Common myeloid progenitor, CD34-positive (primary cell): Measurements from ENCODE around the gene NEDD1.

Source experiments
- CTCF ChIA-PET: fragments of 350-600 bp; sonication (Branson Sonifier 250); formaldehyde crosslinking; loops from one replicate; lab custom pipeline; 2021; ENCODE audit warnings: antibody characterized with exemption; lab: Charles Lee
- POLR2A ChIA-PET: fragments of 350-600 bp; sonication (Branson Sonifier 250); formaldehyde crosslinking; loops from one replicate; lab custom pipeline; 2021; ENCODE audit warnings: antibody characterized with exemption; lab: Charles Lee
- DNase-seq, 3 donors: peaks; one replicate each; pipeline versions ENCODE4 v3.0.0 to v3.0.0-alpha.2; 2013
- H3K27ac ChIP-seq, 2 experiments: 1 replicate in 1 of 2; 2 replicates in 1 of 2; pipeline ENCODE4 v1.7.0; 2013; ENCODE audit warnings: inconsistent platforms in 2 of 2, low read length in 2 of 2, mild to moderate bottlenecking in 2 of 2, low read depth in 1 of 2, moderate library complexity in 1 of 2; ENCODE audit not compliant: severe bottlenecking in 2 of 2, insufficient read depth in 1 of 2, poor library complexity in 1 of 2
- H3K27me3 ChIP-seq, 5 experiments: replicated peaks in 2 of 5; 1 replicate in 3 of 5; 2 replicates in 2 of 5; pipeline versions ENCODE4 v1.6.1 to v1.7.0; 2013; ENCODE audit warnings: low read length in 4 of 5, mild to moderate bottlenecking in 2 of 5, moderate library complexity in 2 of 5, inconsistent platforms in 1 of 5; ENCODE audit not compliant: insufficient read depth in 5 of 5, control insufficient read depth in 4 of 5
- H3K36me3 ChIP-seq, 4 experiments: 1 replicate in 2 of 4; 2 replicates in 2 of 4; pipeline versions ENCODE4 v1.6.1 to v1.7.0; 2013; ENCODE audit warnings: low read length in 3 of 4, control low read depth in 1 of 4, mild to moderate bottlenecking in 1 of 4; ENCODE audit not compliant: control insufficient read depth in 4 of 4, insufficient read depth in 4 of 4
- H3K4me1 ChIP-seq, 4 experiments: 1 replicate in 3 of 4; 2 replicates in 1 of 4; pipeline versions ENCODE4 v1.6.1 to v1.7.1; 2013; ENCODE audit warnings: low read length in 3 of 4, mild to moderate bottlenecking in 3 of 4, control low read depth in 1 of 4, inconsistent platforms in 1 of 4, moderate library complexity in 1 of 4; ENCODE audit not compliant: control insufficient read depth in 4 of 4, insufficient read depth in 4 of 4; ENCODE audit errors: control extremely low read depth in 1 of 4
- H3K4me3 ChIP-seq, 7 experiments: 1 replicate in 4 of 7; 2 replicates in 3 of 7; pipeline versions ENCODE4 v1.5.1 to v1.7.0; 2013; ENCODE audit warnings: mild to moderate bottlenecking in 7 of 7, low read length in 6 of 7, moderate library complexity in 6 of 7, inconsistent platforms in 2 of 7, low read depth in 2 of 7, control low read depth in 1 of 7; ENCODE audit not compliant: insufficient read depth in 4 of 7, control insufficient read depth in 1 of 7; ENCODE audit errors: extremely low read depth in 1 of 7
- H3K9me3 ChIP-seq, 5 experiments: 1 replicate in 4 of 5; 2 replicates in 1 of 5; pipeline versions ENCODE4 v1.6.1 to v1.7.1; 2013; ENCODE audit warnings: low read length in 4 of 5, mild to moderate bottlenecking in 2 of 5, inconsistent platforms in 1 of 5, low read depth in 1 of 5, moderate library complexity in 1 of 5; ENCODE audit not compliant: control insufficient read depth in 4 of 5, insufficient read depth in 2 of 5; ENCODE audit errors: control extremely low read depth in 1 of 5
- WGBS: methylation state at CpG from one replicate; pipeline ENCODE4 v1.1.5; 2013; ENCODE audit not compliant: insufficient coverage; 5-methylcytosine and 5-hydroxymethylcytosine counted together

Gene NEDD1

DNA sequence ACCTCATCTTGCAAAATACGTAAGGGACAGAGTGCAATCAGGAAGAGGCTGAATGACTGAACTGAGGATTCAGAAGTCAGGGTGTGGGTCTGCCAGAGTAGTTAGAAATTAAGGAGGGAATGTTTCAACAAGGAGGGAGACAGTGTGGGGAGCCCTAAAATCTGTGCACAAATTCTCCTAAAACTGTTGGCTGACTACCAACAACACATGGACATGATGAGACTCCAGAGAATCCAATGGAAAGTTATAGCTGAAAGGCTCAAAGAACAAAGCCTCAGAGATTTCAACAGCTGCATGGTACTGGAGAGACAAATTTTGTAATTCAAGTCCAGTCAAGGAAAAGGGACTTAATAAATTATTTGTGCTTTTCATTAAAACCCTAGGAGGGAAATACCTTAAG, 36.1 kb upstream of the NEDD1 start:
- Histone ChIP-seq H3K4me3 (no peak overlapping the region), H3K4me1 (no peaks in the 10 kb centered on the region), H3K9me3 (no peaks in the 10 kb centered on the region), H3K36me3 (no peaks in the 10 kb centered on the region), H3K27me3 (no peaks in the 10 kb centered on the region), H3K27ac (no peak overlapping the region)
- ChIA-PET POLR2A (no interaction called here), CTCF (no interaction called here)
- no peak for DNase-seq
- WGBS: 100% methylated on average over 1 of the region's 1 CpG

DNA sequence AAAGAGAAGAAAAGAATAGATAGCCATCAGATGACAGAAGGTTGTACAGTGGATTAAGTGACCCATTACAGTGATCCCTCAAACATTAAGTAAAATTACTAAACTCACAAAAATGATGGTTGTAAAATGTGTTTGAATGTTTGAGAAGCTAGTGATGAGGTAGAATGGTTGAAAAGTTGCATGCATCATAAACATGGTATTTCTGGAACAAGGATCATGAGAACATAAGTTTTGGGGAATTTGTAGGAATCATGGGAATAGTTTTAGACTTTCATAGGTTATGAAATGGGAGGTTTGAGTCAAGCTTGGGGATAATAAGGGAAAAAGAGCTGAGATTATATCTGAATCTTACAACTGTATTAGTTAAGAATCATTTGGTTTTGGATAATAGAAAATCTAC, 34.1 kb upstream of the NEDD1 start:
- H3K9me3 ChIP-seq: no peaks in the 10 kb centered on the region
- CTCF ChIA-PET: interaction anchor here (0.9 kb wide), 1 partner anchor 14 kb away, joined by 3 read pairs; no protein-coding TSS in a partner anchor
- POLR2A ChIA-PET: no interaction called here
- H3K36me3 ChIP-seq: no peaks in the 10 kb centered on the region
- no peaks in the 10 kb centered on the region for H3K27me3 ChIP-seq
- no peak overlapping the region for H3K4me3 ChIP-seq
- H3K4me1 ChIP-seq: no peaks in the 10 kb centered on the region
- no peak for DNase-seq
- no peak overlapping the region for H3K27ac ChIP-seq

GRCh38 chr12:96874211-96874610, 32.8 kb upstream of the NEDD1 start:
- no peaks in the 10 kb centered on the region for H3K27me3 ChIP-seq
- DNase-seq: no peak
- WGBS: no CpG with 5 or more reads among the region's 2 CpGs
- no peaks in the 10 kb centered on the region for H3K36me3 ChIP-seq
- ChIA-PET CTCF (no interaction called here), POLR2A (no interaction called here)
- no peak overlapping the region for H3K4me3 ChIP-seq
- no peak overlapping the region for H3K27ac ChIP-seq
- no peaks in the 10 kb centered on the region for H3K9me3 ChIP-seq
- peaks cover 0 to 2% (median under 1%) of the 10 kb centered on the region in 4 experiments for H3K4me1 ChIP-seq

- H3K27me3 ChIP-seq: no peaks in the 10 kb centered on the region
- CTCF ChIA-PET: no interaction called here
- no peak overlapping the region for H3K27ac ChIP-seq
- no peak for DNase-seq
- peaks cover 0 to 6% (median 2%) of the 10 kb centered on the region in 4 experiments for H3K4me1 ChIP-seq
- no peaks in the 10 kb centered on the region for H3K36me3 ChIP-seq
- WGBS: 100% methylated on average over 3 of the region's 3 CpGs
- no peaks in the 10 kb centered on the region for H3K9me3 ChIP-seq
- H3K4me3 ChIP-seq: no peak overlapping the region
- POLR2A ChIA-PET: no interaction called here
These were observed 30.1 kb upstream of the NEDD1 start for GRCh38 chr12:96876966-96877365.

GRCh38 chr12:96878704-96879103, 28.4 kb upstream of the NEDD1 start:
- Histone ChIP-seq H3K36me3 (no peaks in the 10 kb centered on the region), H3K27me3 (no peaks in the 10 kb centered on the region), H3K4me3 (no peak overlapping the region), H3K9me3 (peaks cover 0 to 2% (median 0%) of the 10 kb centered on the region in 5 experiments), H3K4me1 (peaks cover 0 to 6% (median 2%) of the 10 kb centered on the region in 4 experiments), H3K27ac (no peak overlapping the region)
- ChIA-PET POLR2A (no interaction called here), CTCF (no interaction called here)
- DNase-seq: no peak
- WGBS: 100% methylated on average over 1 of the region's 1 CpG

DNA sequence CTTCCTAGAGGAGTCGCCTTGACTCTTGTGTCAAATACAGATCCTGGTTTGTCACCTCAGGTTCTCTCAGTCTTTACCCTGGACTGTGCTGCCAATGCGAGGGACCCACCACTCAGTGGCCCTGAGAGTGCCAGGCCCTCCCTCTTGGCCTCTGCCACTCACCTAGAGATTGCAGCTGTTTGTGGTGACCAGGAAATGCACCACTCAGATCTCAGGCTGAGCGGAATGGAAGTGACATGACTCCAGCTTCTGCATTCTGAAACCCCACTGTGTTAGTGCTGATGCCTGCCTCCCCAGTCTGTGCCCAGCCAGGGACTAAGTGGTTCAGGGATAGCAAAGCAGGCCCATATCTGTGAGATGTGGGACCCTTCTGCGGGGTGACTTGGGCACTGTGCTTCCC, 27.8 kb upstream of the NEDD1 start:
- POLR2A ChIA-PET: no interaction called here
- Histone ChIP-seq H3K27me3 (no peaks in the 10 kb centered on the region), H3K27ac (no peak overlapping the region), H3K4me3 (no peak overlapping the region), H3K4me1 (peaks cover 0 to 6% (median 2%) of the 10 kb centered on the region in 4 experiments), H3K36me3 (no peaks in the 10 kb centered on the region), H3K9me3 (peaks cover 0 to 2% (median 0%) of the 10 kb centered on the region in 5 experiments)
- CTCF ChIA-PET: no interaction called here
- DNase-seq: peak in 2 of 3 donors; percentile 26 to 30
- WGBS: 54% methylated on average over 3 of the region's 4 CpGs

DNA sequence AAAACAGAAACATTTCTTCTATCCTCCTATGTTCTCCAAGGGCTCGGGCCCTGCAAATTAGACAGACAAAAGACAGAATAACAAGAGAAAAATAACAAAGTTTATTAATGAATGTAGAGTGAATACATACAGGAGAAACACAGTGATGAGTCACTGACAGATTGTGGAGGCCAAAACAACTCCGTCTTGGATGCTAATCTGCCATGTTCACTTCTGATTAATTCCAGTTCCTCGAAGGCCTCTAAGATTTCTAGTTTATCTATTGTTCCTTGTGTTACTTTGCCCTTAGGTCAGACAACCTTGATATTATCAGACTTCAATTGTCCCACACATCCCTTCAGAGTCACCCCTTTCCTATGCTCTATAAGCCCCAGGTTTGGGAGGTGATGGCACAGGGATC, 26.8 kb upstream of the NEDD1 start:
- H3K36me3 ChIP-seq: no peaks in the 10 kb centered on the region
- H3K4me1 ChIP-seq: peaks cover 0 to 6% (median 2%) of the 10 kb centered on the region in 4 experiments
- CTCF ChIA-PET: no interaction called here
- H3K27ac ChIP-seq: no peak overlapping the region
- no peaks in the 10 kb centered on the region for H3K27me3 ChIP-seq
- H3K9me3 ChIP-seq: peaks cover 0 to 2% (median 0%) of the 10 kb centered on the region in 5 experiments
- H3K4me3 ChIP-seq: no peak overlapping the region
- POLR2A ChIA-PET: no interaction called here
- no peak for DNase-seq
- 96% methylated on average over 2 of the region's 3 CpGs for WGBS
